GM18526 (cell line): ENCODE measurements around the gene SYTL3.

Experiments used
- POLR2A ChIP-seq: IDR thresholded peaks from 3 replicates; pipeline ENCODE4 v1.6.1; 2011; ENCODE audit not compliant: insufficient read length; ENCODE audit errors: extremely low read depth

SYTL3 gene

GRCh38 chr6:158717341-158718330 is 67.8 kb downstream of the SYTL3 start:
- no peak for TF ChIP-seq POLR2A

- TF ChIP-seq POLR2A = no peak
Observed at GRCh38 chr6:158718461-158719046, 68.7 kb downstream of the SYTL3 start.

GRCh38 chr6:158722176-158722729 is 72.4 kb downstream of the SYTL3 start:
- TF ChIP-seq POLR2A = no peak

DNA sequence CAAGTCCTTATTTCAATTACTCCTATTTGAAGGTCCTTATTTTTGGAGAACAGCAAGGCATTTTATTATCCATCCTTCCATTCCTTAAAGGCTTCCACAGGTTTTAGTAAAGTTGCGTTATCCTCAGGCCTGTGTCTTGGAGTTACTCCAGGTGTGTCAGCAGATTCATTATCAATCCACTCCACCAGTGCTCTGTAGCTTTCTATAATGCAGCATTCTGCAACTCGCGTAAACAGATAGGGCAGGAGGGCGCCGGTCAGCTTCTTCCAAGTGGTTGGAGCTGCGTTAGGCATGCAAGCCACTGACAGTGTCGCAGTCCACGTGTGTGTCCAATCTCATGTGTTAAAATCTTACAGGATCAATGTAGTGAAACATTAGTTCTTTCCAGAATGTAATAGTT is 75.8 kb downstream of the SYTL3 start:
- TF ChIP-seq POLR2A = no peak

DNA sequence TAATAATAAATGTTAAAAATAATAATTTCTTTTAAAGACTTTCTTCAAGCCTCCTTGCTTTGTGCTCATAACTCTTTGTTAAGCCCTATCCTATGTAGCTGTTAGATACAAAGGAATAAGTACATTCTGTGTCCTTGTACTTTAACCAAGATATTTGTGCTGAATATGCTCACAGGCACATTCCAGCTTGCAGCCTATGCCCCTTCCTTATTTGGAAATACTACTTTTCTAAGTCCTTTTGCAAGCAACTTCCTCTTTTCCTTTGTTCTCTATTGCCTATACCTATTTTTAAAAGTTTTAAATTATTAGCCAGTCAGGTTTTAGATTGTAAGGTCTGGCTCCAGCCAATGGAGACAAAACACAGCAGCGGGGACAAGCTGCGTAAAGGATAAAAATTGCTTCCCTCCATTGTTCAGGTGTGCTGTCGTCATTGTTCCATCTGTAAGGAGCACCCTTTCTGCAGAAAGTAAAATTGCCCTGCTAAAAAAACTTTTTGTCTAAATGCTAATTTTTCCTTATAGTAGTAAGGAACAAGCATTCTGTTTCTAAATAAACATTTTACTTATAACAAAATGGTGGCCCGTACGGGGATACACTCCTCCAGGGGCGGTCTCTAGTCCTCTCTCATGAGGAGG is 80.2 kb downstream of the SYTL3 start:
- no peak for TF ChIP-seq POLR2A

GRCh38 chr6:158730541-158730907 is 80.7 kb downstream of the SYTL3 start:
- no peak for TF ChIP-seq POLR2A

- no peak for TF ChIP-seq POLR2A
Observed at GRCh38 chr6:158735009-158735408, 85.2 kb downstream of the SYTL3 start.

GRCh38 chr6:158737082-158737709 is 87.3 kb downstream of the SYTL3 start:
- TF ChIP-seq POLR2A = no peak

DNA sequence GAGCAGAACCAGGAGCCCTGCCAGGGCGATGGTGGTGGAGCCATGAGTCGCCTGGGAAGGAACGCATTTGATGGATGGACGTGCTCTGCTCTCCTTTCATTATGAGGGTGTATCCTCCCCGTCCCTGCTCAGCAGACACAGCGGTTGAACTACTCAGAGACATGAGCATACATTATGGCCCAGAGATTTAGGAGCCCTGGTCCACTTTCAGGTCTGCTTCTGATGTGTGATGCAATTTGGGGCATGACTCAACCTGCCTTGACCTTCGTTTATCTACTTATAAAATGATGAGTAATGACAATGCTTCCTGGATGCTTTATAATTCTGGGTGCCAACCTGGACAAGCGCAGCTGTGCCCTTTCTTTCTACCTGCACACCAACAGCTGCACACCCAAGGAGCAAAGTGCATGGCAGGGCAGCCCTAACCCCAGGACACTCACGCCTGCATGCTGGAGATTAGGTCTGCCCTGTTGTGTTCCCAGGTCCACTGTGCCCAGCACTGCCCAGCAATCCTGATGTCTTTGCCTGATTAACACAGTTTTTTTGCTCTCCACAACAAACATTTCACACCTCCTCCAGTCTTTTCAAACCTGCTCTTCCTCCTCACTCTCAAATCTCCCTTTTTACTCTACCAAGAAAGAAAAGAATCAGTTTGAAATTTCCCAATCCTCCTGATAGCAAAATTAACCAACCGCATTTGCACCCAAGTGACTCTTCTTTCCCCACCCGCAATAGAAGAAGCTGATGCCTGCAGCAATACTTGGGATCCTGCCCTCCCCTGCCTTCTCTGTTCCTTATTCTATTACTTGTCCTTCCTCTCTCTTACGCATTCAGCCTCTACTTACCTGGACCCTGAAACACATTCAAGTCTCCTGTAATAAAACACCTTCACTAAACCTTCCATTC is 88.1 kb downstream of the SYTL3 start:
- no peak for TF ChIP-seq POLR2A

GRCh38 chr6:158739673-158740072 is 89.8 kb downstream of the SYTL3 start:
- TF ChIP-seq POLR2A = no peak

GRCh38 chr6:158743033-158743651 is 93.3 kb downstream of the SYTL3 start:
- TF ChIP-seq POLR2A = no peak

- no peak for TF ChIP-seq POLR2A
Observed at GRCh38 chr6:158744986-158745430, 95.2 kb downstream of the SYTL3 start.

GRCh38 chr6:158751224-158751623 is 101.4 kb downstream of the SYTL3 start:
- no peak for TF ChIP-seq POLR2A

- TF ChIP-seq POLR2A = no peak
Observed at GRCh38 chr6:158751921-158752320, 102.1 kb downstream of the SYTL3 start.
